Effector CD4-positive, alpha-beta T cell (primary cell): Measurements from ENCODE around the gene TBC1D22A.

Experiments used
- DNase-seq: peaks from one replicate; pipeline ENCODE4 v3.0.0-alpha.2; 2020

Gene TBC1D22A

GRCh38 chr22:46911346-46911745, 148.9 kb downstream of the TBC1D22A start:
- DNase-seq: no peak

GRCh38 chr22:46913351-46913750, 150.9 kb downstream of the TBC1D22A start:
- DNase-seq: no peak

GRCh38 chr22:46914481-46914880, 152.0 kb downstream of the TBC1D22A start:
- DNase-seq: no peak

GRCh38 chr22:46914916-46915894, 152.8 kb downstream of the TBC1D22A start:
- DNase-seq: no peak

- no peak for DNase-seq
Measured at GRCh38 chr22:46915950-46916730, 153.7 kb downstream of the TBC1D22A start.

- no peak for DNase-seq
Measured at GRCh38 chr22:46916886-46917770, 154.7 kb downstream of the TBC1D22A start.

GRCh38 chr22:46917771-46918101, 155.3 kb downstream of the TBC1D22A start:
- DNase-seq: no peak

- no peak for DNase-seq
Measured at GRCh38 chr22:46918197-46918596, 155.7 kb downstream of the TBC1D22A start.

GRCh38 chr22:46922037-46922436, 159.6 kb downstream of the TBC1D22A start:
- DNase-seq: no peak

GRCh38 chr22:46923394-46923793, 160.9 kb downstream of the TBC1D22A start:
- no peak for DNase-seq

- no peak for DNase-seq
Measured at GRCh38 chr22:46925818-46926217, 163.4 kb downstream of the TBC1D22A start.

- no peak for DNase-seq
Measured at GRCh38 chr22:46929046-46929709, 166.7 kb downstream of the TBC1D22A start.

GRCh38 chr22:46929710-46930204, 167.3 kb downstream of the TBC1D22A start:
- no peak for DNase-seq

- DNase-seq: no peak
Measured at GRCh38 chr22:46931414-46931813, 169.0 kb downstream of the TBC1D22A start.

- DNase-seq: no peak
Measured at GRCh38 chr22:46931881-46932280, 169.4 kb downstream of the TBC1D22A start.

- no peak for DNase-seq
Measured at GRCh38 chr22:46933040-46933930, 170.8 kb downstream of the TBC1D22A start.

GRCh38 chr22:46934172-46934745, 171.8 kb downstream of the TBC1D22A start:
- DNase-seq: no peak

- DNase-seq: no peak
Measured at GRCh38 chr22:46934746-46935491, 172.5 kb downstream of the TBC1D22A start.

- no peak for DNase-seq
Measured at GRCh38 chr22:46935506-46936377, 173.3 kb downstream of the TBC1D22A start.
